Measurements from ENCODE around the gene P2RX5.

- TF ChIP-seq, protein P1, sequence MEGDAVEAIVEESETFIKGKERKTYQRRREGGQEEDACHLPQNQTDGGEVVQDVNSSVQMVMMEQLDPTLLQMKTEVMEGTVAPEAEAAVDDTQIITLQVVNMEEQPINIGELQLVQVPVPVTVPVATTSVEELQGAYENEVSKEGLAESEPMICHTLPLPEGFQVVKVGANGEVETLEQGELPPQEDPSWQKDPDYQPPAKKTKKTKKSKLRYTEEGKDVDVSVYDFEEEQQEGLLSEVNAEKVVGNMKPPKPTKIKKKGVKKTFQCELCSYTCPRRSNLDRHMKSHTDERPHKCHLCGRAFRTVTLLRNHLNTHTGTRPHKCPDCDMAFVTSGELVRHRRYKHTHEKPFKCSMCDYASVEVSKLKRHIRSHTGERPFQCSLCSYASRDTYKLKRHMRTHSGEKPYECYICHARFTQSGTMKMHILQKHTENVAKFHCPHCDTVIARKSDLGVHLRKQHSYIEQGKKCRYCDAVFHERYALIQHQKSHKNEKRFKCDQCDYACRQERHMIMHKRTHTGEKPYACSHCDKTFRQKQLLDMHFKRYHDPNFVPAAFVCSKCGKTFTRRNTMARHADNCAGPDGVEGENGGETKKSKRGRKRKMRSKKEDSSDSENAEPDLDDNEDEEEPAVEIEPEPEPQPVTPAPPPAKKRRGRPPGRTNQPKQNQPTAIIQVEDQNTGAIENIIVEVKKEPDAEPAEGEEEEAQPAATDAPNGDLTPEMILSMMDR (IDR thresholded peaks at IDR 0.05; ENCODE audit: low read length): no peak
- no peak for TF ChIP-seq EZH2 (IDR thresholded peaks at IDR 0.05; ENCODE audit: borderline replicate concordance, low read length)
Observed at GRCh38 chr17:3643889-3644349, 52.0 kb downstream of the P2RX5 start.
